ENCODE measurements around the gene ROR1. TPM values are rescaled to one million over a fixed set of nuclear protein-coding genes. Genes with fewer than 3 reads are reported as not detected.

The ROR1 gene
- total RNA-seq, 1 experiment from 2014 or later = 37.2 TPM

DNA sequence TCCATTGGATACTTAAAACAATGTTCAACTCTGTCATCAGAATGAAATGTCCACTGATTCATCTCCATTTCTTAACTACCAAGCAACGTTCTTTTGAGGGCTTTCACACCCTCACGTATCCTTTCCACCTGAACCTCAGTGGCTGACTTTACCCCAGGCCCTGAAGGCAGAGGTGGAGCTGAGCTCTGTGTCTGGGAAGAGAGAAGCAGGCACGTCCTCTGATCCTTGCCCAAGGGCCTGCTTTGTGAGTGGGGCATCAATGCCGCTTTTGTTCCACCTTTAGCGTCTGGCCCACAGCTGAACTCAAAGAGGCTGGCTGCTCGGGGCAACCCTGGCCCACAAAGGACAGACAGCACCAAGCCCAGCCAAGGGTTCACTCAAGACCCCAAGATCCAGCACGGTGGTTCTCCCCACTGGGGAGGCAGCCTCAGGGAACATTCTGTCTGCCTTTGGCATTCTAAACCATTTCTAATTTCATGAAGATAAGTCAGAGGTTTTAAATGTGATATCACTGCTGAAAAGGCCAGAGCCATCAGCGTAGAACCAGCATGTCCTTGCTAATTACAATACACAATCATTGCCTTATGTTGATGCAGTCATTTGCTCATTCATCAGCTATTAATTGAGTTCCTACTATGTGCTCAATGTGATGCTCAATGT, 303.6 kb downstream of the ROR1 start:
- H3K9me3 Mint-ChIP-seq (ENCODE audit: unreplicated experiment) = no peaks in the 10 kb centered on the region
- DNase-seq = no peak
- H3K27me3 Mint-ChIP-seq (ENCODE audit: insufficient read depth, unreplicated experiment) = no peaks in the 10 kb centered on the region
- TF ChIP-seq, protein P1, sequence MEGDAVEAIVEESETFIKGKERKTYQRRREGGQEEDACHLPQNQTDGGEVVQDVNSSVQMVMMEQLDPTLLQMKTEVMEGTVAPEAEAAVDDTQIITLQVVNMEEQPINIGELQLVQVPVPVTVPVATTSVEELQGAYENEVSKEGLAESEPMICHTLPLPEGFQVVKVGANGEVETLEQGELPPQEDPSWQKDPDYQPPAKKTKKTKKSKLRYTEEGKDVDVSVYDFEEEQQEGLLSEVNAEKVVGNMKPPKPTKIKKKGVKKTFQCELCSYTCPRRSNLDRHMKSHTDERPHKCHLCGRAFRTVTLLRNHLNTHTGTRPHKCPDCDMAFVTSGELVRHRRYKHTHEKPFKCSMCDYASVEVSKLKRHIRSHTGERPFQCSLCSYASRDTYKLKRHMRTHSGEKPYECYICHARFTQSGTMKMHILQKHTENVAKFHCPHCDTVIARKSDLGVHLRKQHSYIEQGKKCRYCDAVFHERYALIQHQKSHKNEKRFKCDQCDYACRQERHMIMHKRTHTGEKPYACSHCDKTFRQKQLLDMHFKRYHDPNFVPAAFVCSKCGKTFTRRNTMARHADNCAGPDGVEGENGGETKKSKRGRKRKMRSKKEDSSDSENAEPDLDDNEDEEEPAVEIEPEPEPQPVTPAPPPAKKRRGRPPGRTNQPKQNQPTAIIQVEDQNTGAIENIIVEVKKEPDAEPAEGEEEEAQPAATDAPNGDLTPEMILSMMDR (IDR thresholded peaks at IDR 0.05; ENCODE audit: insufficient read depth in 1 of 2, low read depth in 1 of 2, low read length in 1 of 2, severe bottlenecking in 1 of 2, unreplicated experiment in 1 of 2) = no peak
- no peaks in the 10 kb centered on the region for H3K4me1 Mint-ChIP-seq (ENCODE audit: low read depth, unreplicated experiment)
- H3K36me3 Mint-ChIP-seq (ENCODE audit: insufficient read depth, unreplicated experiment) = no peaks in the 10 kb centered on the region
- no TSS peak for BruUV-seq (replicated peaks)
- H3K9me3 ChIP-seq = no peaks in the 10 kb centered on the region
- no peaks in the 10 kb centered on the region for H3K36me3 ChIP-seq (ENCODE audit: control insufficient read depth, insufficient read depth, low read length)
- ChIA-PET CTCF (no interaction called here), POLR2A (no interaction called here)
- intact Hi-C loops (cut with micrococcal nuclease; ENCODE audit: unreplicated experiment) = loop anchor here (5.0 kb wide), 1 partner anchor 60 kb away; no protein-coding TSS in a partner anchor
- no peak overlapping the region for H3K27ac Mint-ChIP-seq (ENCODE audit: unreplicated experiment)
- peaks cover 11% of the 10 kb centered on the region for H3K4me1 ChIP-seq
- H3K27me3 ChIP-seq (replicated peaks; ENCODE audit: control insufficient read depth, insufficient read depth, low read length) = no peaks in the 10 kb centered on the region
- no peak overlapping the region for H3K4me3 Mint-ChIP-seq (ENCODE audit: unreplicated experiment)
- H3K4me3 ChIP-seq (ENCODE audit: low read depth, low read length) = no peak overlapping the region

GRCh38 chr1:64080941-64081562, 307.2 kb downstream of the ROR1 start:
- no peak for DNase-seq
- H3K27ac Mint-ChIP-seq (ENCODE audit: unreplicated experiment) = no peak overlapping the region
- ChIA-PET POLR2A (no interaction called here), CTCF (no interaction called here)
- no peaks in the 10 kb centered on the region for H3K27me3 Mint-ChIP-seq (ENCODE audit: insufficient read depth, unreplicated experiment)
- TF ChIP-seq, protein P1 (IDR thresholded peaks at IDR 0.05; ENCODE audit: insufficient read depth in 1 of 2, low read depth in 1 of 2, low read length in 1 of 2, severe bottlenecking in 1 of 2, unreplicated experiment in 1 of 2) = no peak
- Histone ChIP-seq H3K27me3 (replicated peaks; ENCODE audit: control insufficient read depth, insufficient read depth, low read length) (no peaks in the 10 kb centered on the region), H3K4me3 (ENCODE audit: low read depth, low read length) (no peak overlapping the region), H3K36me3 (ENCODE audit: control insufficient read depth, insufficient read depth, low read length) (no peaks in the 10 kb centered on the region), H3K4me1 (peaks cover 6% of the 10 kb centered on the region), H3K9me3 (no peaks in the 10 kb centered on the region)
- intact Hi-C loops (cut with micrococcal nuclease; ENCODE audit: unreplicated experiment) = no loop called here
- BruUV-seq (replicated peaks) = no TSS peak
- H3K4me1 Mint-ChIP-seq (ENCODE audit: low read depth, unreplicated experiment) = no peaks in the 10 kb centered on the region
- H3K4me3 Mint-ChIP-seq (ENCODE audit: unreplicated experiment) = no peak overlapping the region
- no peaks in the 10 kb centered on the region for H3K36me3 Mint-ChIP-seq (ENCODE audit: insufficient read depth, unreplicated experiment)
- no peaks in the 10 kb centered on the region for H3K9me3 Mint-ChIP-seq (ENCODE audit: unreplicated experiment)

GRCh38 chr1:64082459-64082858, 308.6 kb downstream of the ROR1 start:
- ChIA-PET CTCF (no interaction called here), POLR2A (no interaction called here)
- H3K9me3 Mint-ChIP-seq (ENCODE audit: unreplicated experiment) = no peaks in the 10 kb centered on the region
- no peaks in the 10 kb centered on the region for H3K4me1 ChIP-seq
- no TSS peak for BruUV-seq (replicated peaks)
- H3K4me3 Mint-ChIP-seq (ENCODE audit: unreplicated experiment) = no peak overlapping the region
- peaks cover 5% of the 10 kb centered on the region for H3K36me3 Mint-ChIP-seq (ENCODE audit: insufficient read depth, unreplicated experiment)
- no peak overlapping the region for H3K4me3 ChIP-seq (ENCODE audit: low read depth, low read length)
- no peaks in the 10 kb centered on the region for H3K4me1 Mint-ChIP-seq (ENCODE audit: low read depth, unreplicated experiment)
- intact Hi-C loops (cut with micrococcal nuclease; ENCODE audit: unreplicated experiment) = no loop called here
- H3K36me3 ChIP-seq (ENCODE audit: control insufficient read depth, insufficient read depth, low read length) = no peaks in the 10 kb centered on the region
- H3K9me3 ChIP-seq = no peaks in the 10 kb centered on the region
- H3K27ac Mint-ChIP-seq (ENCODE audit: unreplicated experiment) = no peak overlapping the region
- DNase-seq = no peak
- TF ChIP-seq, protein P1 (IDR thresholded peaks at IDR 0.05; ENCODE audit: insufficient read depth in 1 of 2, low read depth in 1 of 2, low read length in 1 of 2, severe bottlenecking in 1 of 2, unreplicated experiment in 1 of 2) = no peak
- H3K27me3 ChIP-seq (replicated peaks; ENCODE audit: control insufficient read depth, insufficient read depth, low read length) = no peaks in the 10 kb centered on the region
- H3K27me3 Mint-ChIP-seq (ENCODE audit: insufficient read depth, unreplicated experiment) = no peaks in the 10 kb centered on the region

All from Caco-2 (cell line).